GM18909 (cell line): Measurements from ENCODE around the gene TMEM63B.
A peak's percentile ranks its signal among the peaks of the same experiment; 100 is the strongest.

Source experiments
- ATAC-seq: cut with Tn5 transposase; IDR thresholded peaks from one replicate; pipeline ENCODE4 v1.9.1; 2021; ENCODE audit warnings: mild to moderate bottlenecking; ENCODE audit not compliant: unreplicated experiment, poor library complexity

Gene TMEM63B

DNA sequence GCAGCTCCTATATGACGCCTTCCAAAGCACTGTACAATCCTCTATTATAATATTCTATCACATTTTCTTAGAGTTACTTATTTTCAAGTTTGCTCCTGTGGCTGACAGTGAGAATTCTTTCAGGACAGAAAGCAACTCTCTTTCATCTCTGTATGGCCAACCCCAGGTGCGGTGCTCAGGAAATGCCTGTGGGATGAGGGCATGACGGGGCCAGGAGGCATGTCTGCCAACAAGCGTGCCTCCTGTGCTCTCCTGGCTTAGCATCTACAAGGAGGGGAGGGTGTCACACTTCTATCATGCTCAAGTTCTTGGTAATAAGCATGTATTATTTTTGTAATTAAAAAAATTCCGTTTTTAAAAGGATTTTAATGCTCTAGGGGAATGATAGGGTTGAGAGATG is 11.5 kb upstream of the TMEM63B start:
- ATAC-seq = no peak

DNA sequence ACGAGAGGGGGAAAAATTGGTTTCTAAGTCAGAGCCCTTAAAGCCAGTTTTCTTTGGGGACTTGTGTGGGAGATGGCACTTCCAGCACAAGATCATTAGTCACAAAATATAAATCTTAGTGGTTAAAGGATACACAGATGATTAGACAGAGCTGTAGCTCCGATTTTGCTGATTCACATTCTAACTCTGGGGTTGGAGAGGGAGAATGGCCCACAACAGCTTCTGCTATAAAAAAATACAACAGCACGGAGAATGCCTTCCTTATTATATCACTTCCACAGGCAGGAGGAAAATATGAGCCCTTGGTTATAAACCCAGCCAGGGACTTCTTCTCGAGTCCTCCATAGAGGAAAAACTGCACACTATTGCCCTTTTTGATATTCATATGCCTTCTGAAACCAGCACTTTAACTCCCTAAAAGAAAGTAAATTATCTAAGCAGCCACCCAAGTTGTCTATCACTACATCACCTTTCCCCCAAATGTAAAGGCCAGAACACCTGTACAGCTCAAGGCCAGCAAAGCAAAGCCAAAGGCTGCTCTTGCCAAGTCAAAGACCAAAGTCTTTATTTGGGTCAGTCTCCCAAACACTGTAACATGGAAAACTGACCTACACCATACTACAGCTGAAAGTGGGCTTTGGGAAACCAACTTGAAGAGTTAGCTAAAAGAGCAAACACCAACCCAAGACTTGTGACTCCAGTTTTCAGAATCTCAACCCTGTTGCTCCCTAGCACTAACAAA is 10.5 kb upstream of the TMEM63B start:
- ATAC-seq = no peak

DNA sequence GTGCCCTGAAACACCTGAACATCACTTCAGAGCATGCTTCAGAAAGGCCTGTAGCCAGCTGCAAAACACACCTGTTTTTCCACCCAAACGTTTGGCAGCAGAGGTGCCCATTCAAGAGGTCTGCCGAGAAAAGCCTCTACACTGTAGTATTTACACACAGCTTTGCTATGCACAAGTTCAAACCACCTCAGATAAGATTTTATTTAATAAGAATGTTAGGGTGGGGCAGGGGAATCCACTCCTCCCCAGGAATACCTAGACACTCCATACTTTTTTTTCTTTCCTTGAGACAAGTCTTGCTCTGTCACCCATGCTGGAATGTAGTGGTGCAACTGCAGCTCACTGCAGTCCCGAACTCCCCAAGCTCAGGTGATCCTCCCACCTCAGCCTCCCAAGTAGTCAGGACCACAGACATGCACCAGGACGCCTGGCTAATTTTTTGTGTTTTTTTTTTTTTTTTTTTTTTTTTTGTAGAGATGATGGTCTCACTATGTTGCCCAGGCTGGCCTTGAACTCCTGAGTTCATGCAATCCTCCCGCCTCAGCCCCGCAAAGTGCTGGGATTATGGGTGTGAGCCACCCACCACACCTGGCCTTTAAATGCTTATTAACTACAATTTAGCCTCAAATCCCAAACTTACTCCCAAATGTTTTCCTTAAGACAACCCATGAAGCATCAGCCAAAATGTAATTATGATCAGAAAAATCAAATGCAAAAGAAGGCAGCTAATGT is 9.8 kb upstream of the TMEM63B start:
- ATAC-seq = no peak

DNA sequence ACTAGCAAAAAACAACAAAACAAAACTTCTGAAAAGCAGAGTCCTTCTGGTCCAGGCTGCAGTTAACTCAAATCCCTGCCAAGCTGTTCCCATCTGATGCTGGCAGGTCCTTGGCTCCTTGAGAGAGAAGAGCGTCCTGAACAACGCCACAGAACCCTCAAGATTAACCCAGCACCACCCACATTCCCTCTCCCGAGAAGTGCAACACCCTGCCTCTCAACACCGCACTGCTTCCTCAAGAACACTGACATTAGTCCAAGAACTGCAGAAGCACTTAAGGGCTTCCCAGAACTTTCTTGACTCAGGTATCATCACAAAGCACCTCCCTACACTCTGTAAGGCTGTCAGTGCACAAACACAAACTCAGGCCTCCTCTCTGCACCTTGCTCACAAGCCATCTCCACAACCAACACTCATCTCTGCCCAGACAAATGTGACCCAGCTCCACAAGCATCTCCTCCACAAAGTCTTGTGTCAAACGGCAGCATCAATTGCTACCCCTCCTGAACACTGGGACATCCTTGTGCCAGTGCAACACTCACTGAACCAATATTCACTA is 7.6 kb upstream of the TMEM63B start:
- ATAC-seq = no peak

DNA sequence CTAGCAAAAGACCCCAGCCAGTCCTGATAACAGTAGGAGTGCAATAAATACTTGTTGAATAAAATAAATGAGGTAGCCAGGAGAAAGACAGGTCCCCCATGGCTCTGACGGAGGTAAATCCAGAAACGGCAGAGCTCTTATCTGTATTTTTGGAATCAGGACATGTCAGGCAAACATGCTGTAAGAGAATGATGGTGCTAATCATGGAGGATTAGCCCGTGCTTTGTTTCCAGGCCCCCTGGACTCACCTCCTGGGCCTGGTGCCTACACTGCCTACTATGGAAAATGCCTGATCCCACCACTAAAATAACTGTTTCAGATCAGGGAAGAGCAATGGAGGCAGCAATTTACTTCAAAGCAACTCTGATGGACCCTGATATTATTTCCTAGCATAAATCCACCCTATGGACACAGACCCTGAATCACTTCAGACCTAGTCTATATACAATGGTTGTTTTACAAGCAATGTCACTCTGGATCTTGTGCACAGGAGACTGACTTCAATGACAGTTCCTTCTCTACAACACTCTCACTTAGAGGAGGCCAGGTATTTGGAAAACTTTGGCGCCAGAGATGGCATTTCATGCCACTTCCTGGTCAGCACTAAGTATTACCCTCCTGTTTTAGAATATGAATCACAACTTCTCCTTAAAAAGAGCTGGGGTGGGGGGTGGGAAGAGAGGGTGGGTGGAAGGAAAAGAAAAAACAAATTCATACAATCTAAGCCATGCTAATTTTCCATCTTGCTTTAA is 6.5 kb upstream of the TMEM63B start:
- ATAC-seq = no peak

DNA sequence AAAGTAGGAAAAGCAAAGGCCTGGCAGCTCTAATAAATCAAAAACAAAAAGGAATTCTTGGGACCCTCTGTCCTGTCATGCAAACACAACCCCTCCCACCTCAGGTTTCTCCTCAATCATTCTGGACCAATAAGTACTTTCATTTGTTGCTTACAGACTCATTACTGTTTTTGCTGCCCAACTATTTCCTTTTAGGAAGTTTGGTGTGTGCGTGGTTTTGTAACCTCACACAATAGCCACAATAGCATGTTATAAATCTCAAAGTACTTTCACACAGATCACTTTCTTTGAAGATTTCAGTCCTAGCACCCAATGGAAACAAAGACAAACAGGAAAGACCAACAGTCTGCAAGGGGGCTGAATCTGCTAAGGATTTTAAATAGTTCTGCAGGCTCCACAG is 4.6 kb upstream of the TMEM63B start:
- ATAC-seq = no peak

DNA sequence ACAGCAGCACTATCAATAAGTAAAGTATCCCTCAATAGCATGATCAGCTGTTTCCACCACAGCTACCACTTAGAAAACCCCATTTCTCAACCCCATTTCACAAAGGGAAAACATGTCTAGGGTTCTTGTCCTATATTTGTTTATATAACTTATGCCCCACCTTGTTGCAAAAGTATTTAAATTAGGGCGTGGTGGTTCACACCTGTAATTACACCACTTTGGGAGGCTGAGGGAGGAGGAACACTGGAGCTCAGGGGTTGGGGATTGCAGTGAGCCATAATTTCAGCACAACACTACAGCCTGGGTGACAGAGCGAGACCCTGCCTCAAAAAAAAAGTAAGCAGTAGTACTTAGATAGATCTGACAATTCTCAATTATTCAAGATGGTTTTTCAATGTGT is 3.8 kb upstream of the TMEM63B start:
- ATAC-seq = no peak

DNA sequence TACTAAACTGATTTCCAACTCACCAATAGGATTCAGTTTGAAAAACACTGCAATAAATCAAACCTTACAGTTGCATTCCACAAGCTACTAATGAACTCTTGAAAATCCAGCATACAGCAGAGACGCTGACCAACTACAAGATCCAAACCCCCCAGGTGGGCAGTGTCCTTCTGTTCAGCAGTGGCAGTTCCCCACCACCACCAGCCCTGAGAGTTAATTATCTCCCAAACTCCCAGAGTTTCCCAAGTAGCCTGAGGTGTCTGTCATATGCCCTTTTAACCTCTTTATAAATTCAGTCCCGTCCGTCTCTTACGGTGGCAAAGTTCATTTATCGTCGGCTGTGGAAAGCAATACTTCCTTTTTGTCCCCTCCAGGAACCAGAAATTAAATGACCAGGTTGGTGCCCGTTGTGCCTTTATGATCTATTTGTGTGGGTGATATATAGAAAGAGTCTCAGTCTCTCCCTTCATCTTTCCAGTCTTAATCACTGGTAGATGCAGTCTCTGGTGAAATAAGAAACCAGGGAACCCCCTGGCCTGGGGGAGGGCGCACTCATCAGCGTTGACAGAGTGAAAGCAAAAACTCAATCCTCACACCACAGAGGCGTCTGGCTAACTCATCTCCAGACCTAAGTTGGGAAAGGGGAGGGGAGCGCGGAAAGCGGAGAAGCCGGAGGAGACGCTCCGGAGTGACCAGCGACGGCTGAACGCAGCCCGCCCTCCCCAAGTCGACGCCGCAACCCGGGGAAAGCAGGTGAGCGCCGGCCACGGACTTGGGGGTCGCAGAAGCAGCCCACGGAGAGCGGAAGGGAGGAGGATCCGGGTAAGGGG is 819 bp upstream of the TMEM63B start:
- peak; percentile 51 for ATAC-seq

DNA sequence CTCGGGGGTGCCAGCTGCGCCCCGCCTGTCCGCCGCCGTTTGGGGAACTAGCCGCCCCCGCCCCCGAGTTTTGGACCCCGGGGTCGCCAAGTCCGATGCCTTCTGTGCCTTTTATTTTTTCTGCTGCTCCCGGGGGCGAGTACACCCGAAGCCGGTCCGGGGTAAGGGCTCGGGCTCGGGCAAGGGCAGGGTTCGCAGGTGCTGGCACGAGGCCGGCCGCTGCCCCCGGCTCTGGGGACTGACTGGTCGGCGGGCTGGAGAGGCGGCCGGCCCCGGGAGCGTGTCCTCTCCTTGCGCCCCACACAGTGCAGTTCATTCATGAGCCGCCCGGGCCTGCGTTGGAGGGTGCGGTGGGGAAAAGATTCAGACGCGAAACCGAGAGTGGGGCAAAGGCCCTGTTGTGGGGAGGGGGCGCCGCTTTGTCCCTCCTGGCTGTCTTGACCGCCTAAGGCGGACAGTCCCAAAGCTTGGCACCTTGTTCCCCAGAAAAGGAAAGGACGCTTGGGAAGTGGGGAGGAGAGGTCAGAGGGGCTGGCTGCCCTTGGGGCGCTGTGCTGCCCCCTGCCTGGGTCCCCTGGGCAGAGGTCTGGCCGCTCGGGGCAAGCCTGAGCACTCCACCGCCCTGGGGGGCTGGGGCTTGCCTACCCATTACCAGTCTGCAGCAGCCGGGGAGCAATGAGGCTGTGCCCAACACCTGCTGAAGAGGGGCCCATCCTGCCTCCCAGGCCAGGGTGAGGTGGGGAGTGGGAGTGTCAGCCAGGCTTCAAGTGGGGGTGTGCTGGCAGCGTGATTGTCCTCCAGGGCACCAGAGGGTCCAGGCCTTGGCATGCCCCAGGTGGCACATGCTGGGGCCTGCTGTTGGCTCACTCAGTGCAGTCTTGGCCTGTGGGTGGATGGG is 915 bp downstream of the TMEM63B start:
- ATAC-seq = peak; percentile 36

DNA sequence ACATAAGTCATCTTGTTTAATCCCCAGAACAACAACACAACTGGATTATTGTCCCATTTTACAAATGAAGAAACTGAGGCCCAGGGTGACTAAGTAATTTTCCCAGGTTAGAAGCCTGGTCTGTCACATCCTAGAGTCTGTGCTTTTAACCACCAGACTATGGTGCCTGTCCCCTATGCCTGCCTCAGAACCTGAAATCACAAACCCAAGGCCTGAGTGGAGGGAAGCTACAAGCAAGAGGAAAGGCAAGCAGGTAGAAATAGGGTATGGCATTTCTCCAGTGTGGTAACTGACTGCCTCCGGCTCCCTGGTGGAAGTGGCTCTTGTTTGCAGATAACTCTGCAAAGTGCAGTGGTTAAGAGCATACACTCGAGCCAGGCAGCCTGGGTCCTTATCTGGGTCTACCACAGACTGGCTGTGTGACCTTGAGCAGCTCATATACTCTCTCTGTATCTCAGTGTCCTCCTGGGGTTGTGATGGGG is 2.5 kb downstream of the TMEM63B start:
- no peak for ATAC-seq

DNA sequence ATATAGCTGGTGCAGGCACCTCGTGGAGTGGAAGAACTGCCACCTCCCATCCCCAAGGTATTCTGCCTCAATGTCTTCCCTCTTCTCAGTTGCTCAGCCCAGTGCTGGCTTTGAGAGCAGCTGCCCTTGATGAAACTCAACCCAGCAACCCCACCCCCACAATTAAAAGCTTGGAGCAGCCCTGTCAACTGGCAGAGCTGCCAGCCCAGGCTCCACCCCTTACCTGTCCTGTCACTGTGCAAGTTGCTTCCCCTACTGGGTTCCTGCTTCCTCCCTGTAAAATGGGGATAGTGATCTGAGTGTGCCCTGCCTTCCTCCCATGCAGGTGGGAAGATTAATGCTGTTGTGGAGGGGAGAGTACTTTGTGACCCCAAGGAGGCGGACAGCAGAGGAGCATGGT is 4.5 kb downstream of the TMEM63B start:
- ATAC-seq = no peak

DNA sequence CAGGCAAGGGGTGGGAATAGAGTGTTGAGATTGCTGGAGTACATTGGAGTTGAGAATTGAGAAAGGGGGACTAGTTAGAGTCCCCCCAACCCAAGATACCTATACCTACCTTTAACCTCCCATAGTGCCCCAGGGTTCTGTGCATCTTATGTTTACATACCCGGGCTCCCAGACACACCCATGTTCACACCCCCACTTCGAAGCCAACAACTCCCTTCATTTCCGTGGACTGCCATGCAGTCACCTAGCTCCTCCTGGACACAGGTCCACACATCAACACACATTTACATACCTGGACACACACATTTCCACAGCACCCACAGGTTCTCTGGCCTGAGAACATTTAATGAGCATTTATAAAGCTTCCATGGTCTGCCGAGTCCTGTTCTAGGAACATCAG is 5.1 kb downstream of the TMEM63B start:
- ATAC-seq = no peak

DNA sequence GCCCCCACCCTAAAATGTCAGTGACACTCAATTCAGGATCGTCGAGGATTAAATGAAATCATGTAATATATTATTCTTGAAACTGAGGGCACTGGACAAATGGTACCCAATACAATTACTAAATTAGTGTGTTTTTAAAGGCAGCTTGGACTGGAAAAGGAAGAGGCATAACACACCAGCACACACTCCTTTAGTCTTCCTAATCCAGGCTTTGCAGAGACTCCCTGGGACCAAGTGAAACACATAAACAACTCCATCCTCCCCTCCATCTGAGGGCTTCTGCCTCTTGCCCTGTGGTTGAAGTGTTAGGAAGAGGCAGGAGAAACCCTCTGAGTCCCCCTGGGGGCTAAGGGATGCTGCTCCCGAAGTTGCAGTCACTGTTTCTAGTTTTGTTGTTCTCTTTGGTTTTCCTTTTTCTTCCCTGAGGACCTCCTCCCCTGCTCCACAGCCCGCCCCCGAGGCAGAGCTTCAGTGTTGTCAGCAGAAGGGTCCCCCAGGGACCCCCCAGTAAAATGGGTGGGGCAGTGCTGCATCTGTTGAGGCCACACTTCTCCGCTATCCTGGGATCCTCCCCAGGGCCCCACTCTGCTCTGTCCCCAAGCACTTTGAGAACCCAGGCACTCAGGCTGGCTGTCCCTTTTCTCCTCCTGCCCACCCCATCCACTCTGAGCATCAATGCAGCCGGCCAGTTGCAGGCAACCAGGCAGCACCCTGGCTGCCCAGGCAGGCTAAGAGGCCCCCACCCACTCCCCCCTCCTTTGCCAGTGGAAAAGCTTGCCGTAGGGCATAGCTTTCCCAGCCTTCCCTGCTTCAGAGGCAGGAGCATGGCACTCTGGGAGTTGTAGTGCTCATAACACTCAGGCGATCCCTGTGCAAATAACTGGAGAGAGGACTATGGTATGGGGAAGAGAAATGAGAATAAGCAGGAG is 5.9 kb downstream of the TMEM63B start:
- no peak for ATAC-seq

DNA sequence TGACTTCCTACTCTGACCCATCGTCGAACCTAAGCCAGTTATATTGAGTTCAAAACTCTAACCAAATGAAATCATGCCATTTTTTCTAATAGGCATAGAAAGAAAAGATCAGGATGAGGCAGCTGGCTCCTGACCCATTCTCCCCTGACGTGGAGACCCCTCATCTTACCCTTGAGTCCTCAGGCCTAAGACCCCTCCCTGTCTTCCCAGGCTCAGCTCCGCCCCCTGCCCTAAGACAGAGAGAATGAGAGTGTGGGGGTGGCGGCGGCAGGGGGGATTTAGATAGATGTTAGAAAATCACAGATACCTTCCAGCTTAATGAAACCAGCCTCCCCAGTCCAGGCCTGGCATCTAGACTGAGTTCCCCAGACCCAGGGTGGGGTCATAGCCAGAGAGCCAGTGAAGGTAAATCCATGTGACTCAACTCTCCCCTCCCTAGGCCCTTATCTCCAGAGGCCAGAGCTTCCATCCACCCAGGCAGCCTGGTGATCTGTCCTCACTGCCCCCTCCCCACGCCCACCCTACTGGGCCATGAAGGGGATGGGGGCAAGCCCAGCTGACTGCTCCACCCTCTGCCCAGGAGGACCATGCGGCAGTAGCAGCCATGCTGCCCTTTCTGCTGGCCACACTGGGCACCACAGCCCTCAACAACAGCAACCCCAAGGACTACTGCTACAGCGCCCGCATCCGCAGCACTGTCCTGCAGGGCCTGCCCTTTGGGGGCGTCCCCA is 6.8 kb downstream of the TMEM63B start:
- ATAC-seq = no peak

DNA sequence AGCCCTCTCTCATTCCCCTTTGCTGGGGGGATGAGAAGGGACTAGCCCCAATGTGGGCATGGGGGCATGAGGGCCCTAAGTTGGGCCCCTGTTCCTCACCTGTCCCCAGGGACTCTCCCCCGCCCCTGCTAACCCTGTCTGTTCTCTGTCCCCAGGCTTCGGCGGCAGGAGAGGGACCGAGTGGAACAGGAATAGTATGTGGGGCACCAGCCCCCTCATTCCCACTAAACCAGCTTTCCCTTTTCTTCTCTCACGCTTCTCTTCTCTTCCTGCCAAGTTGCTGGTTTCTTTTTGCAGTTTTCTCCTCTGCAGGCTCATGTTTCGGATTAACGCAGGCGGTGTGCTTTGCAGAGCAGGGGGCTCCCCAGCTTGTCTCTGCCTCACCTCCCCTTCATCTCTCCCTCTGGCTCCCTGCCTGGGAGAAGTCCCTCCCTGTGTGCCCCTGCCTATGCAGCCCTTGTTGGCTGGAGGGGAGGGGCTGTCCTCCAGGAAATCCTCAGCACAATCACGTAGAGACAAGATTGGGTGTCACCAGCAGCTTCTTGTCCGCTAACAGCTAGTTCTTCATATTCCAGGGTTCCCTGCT is 7.9 kb downstream of the TMEM63B start:
- ATAC-seq = no peak

DNA sequence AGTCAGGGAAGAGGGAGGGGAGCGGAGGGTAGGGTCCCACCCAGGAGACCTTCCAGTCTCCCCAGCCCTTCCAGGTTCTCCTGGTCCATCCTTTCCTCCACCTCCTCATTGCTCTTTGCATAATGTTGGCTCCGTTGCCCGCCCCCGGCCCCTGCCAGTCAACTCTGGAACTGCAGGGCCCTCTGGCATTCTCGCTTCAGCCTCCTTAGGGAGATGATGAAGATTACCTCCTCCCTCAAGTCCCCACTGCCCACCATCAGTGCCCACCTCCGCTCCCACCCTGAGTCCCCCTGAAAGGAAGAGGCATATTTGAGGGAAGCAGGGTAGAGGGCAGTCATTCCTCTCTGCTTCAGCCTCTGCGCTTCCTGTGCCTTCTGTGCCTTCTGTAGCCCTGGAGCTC is 8.5 kb downstream of the TMEM63B start:
- ATAC-seq = no peak
